GM12865 (cell line): ENCODE measurements around the gene XKRX.

Experiments used
- DNase-seq: peaks from one replicate; pipeline ENCODE4 v3.0.0; 2010; ENCODE audit warnings: low read depth
- H3K4me3 ChIP-seq: 2 replicates; pipeline ENCODE4 v1.5.1; 2011; ENCODE audit warnings: mild to moderate bottlenecking, low read depth, low read length, control low read depth
- CTCF ChIP-seq: IDR thresholded peaks from 2 replicates; pipeline ENCODE4 v1.5.1; 2011; ENCODE audit warnings: low read length, control low read depth, low read depth, inconsistent platforms; ENCODE audit not compliant: insufficient read depth; ENCODE audit errors: missing control alignments

XKRX gene

GRCh38 chrX:100871594-100872560 is 56.8 kb downstream of the XKRX start:
- no peak overlapping the region for H3K4me3 ChIP-seq
- no peak for DNase-seq
- TF ChIP-seq CTCF: no peak

- no peak overlapping the region for H3K4me3 ChIP-seq
- TF ChIP-seq CTCF: no peak
- DNase-seq: no peak
Observed at GRCh38 chrX:100870527-100870926, 58.2 kb downstream of the XKRX start.

GRCh38 chrX:100868273-100868672 is 60.4 kb downstream of the XKRX start:
- H3K4me3 ChIP-seq: no peak overlapping the region
- no peak for DNase-seq
- no peak for TF ChIP-seq CTCF

GRCh38 chrX:100864657-100865391 is 63.9 kb downstream of the XKRX start:
- no peak overlapping the region for H3K4me3 ChIP-seq
- no peak for TF ChIP-seq CTCF
- DNase-seq: no peak
